HG03558 (cell line): ENCODE results near the gene KCNA5.

Source experiments
- ATAC-seq: cut with Tn5 transposase; IDR thresholded peaks from one replicate; pipeline ENCODE4 v1.9.1; 2021; ENCODE audit warnings: moderate number of reproducible peaks; ENCODE audit not compliant: unreplicated experiment; ENCODE audit errors: extremely low read depth

Gene KCNA5

DNA sequence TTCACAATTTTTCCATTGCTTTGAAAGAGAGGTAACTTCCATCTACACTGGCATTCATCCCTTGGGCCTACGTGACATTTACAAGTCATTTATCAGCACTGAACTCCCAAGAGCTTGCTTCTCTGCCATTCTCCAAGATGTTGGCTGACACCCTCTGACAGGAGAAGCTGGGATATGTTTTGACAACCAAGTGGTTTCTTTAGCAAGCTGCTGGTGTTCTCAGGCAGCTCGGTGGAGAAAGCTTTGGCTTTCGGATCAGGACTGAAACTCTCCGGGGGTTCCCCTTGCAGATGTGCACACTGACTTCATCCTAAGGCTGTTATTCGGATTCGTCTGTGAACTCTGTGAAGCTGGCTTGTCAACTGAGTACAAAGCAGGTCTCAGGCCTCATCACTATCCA is 15.7 kb downstream of the KCNA5 start:
- ATAC-seq: no peak

DNA sequence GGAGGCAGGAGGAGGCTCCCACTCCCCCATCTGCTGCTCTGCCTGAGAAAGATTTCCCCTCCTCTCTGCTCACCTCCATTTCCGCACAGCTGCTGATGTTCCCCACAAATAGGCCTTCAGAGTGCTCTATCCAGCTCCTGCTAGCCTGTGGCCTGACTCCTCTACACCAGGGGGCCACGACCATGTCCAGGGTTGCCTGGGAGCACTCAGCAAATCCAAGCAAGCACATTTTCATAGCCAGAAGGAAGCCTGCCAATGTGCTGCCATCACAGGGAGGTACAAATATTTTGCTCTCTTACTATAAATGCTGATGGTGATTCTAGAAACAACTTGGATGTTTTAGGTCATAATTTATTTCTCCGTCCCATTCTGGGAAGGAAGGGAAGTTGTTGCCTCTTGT is 17.3 kb downstream of the KCNA5 start:
- ATAC-seq: no peak

DNA sequence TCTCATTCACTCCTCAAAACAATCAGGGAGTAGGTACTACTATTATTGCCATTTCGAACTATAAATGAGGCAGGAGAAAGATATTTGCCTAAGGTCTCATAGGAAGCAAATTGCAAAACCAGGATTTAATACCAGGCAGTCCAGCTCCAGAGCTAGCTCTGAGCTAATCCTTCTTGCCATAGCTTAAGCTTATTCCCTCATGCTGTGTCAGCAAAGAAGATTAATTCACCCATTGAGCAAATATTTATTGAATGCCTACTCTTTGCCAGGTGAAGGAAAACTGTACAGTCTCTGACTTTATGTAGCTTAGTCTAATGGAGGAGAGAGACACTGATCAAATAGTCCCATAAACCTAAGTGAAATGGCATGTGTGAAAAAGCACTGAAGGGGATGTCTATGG is 19.5 kb downstream of the KCNA5 start:
- no peak for ATAC-seq

DNA sequence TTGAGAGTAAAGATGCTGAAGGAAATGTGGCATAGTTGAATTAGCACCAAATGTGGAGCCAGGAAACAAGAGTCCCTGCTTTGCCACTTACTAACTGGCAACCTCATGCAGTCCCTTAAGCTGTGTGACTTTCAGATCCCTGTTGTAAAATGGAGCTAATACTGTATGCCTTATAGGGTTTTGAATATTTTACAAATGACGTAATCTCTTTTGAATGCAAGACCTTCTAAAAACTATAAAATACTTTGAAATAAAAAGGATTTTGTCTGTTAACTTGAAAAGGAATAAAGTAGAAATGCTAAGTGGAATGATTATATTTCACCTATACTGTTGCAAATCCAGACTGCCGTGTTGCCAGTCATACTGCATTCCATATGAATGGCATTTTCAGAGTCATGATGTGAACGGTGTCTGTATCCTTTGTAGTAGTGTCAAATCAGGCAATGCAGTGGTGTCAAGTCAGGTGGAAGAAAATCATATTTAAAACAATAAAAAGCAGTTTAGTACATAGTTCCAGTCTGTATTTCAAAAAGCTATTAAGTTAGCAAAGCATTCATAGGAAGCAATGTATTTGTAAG is 21.3 kb downstream of the KCNA5 start:
- ATAC-seq: no peak

DNA sequence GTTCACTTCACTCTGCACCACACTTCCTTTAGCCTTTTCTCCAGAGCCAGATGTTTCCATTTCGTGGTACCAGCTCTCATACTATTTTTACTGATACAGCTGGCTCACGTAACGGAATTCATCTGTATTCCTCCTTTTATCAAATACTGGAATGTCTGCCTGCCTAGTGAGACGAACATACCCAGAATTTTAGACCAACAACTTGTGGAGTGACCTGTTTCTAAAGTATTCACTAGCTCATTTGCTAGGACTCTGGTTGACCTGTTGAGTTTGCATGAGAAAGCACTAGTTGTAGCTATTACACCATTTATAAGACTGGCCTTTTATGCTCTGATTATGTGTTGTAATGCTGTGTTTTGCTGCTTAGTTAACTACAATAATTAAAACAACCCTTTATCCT is 22.6 kb downstream of the KCNA5 start:
- ATAC-seq: no peak

DNA sequence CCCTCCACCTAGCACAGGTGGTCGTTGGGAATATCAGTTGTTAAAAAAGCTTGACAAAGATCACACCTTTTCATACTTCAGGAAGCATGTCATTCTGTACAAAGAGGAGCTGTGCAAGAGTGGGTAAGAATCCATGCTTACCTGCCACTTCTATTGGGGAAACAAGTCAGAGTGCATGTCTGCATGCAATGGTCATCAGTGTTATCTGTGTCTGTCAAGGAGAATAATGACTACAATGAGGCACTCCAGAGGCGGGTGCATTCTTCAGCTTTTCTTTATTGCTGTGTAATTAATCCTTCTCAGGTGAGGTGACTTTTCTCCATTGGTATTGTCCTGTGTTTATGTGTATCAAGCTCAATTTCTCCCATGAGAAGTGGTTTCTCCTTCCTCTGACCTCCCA is 24.4 kb downstream of the KCNA5 start:
- ATAC-seq: no peak

DNA sequence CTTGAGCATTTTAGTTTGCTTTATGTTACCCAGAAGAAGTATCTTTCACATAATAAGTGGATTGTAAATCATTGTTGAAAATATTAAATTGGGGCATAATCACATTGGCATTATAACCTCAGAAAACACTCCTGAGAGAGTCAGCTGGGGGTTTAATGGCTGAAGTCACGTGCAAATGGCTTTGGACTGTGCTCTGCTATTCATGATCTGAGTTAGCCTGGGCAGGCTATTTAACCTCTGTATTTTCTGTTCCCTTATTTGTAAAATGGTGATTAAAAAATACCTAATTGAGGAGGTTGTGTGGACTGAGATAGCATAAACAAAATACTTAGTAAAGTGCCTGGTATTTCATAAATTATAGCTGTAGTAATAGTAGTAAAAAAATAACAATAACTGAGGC is 24.9 kb downstream of the KCNA5 start:
- no peak for ATAC-seq

DNA sequence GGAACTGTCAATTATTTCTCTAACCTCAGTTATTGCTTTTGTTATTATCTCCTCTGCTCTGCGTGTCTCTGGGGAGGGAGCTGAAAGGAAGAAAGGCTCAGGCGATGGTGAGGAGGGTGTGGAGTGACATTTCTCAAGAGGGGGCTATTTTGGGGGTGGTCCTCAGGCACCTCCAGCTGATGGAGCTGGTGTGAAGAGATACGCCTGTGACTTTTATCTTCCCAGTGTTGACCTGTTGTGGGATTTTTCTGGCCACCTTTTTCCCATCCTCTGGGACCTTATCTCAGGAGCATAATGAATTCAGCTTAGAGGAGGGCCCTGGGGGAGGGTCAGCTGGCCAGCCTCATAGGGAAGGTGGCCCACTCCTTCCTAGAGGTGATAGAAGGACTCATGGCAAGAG is 26.4 kb downstream of the KCNA5 start:
- no peak for ATAC-seq

DNA sequence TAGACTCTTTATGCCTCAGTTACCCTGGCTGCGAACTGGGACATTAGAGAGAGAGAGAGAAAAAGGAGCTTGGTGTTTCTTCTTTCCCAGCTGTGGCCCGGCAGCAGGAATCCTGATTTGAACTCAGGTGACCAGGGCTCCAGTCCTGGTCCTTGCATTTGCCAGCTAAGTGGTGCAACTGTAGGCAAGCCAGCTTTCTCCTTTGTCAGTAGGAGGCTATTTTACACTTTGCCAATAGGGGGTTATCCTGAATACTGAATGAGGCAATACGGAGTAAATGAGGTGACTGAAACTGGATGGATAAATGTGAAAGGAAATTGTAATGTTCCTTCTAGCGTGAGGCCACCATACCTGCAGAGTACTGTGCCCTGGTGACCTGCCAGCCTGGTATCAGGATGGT is 27.8 kb downstream of the KCNA5 start:
- ATAC-seq: no peak

DNA sequence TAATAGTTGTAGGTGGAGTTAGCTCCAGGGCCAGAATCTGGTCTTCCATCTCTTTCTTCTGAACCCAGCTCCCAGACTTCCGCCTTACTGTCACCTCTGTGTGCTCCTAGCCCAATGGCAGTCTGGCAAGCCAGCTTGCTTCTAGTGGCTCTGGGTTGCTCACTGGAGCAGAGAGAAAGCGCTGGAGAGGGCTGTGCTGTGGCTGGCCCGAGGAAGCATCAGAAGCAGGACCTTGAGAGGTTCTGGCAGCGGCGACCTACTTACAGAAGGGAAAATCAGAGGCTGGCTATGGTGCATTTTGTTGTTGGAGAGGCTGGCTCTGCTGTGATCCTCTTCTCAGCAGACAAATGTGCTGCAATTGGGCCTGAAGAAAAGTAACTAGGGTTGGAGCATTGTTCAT is 28.6 kb downstream of the KCNA5 start:
- ATAC-seq: no peak

DNA sequence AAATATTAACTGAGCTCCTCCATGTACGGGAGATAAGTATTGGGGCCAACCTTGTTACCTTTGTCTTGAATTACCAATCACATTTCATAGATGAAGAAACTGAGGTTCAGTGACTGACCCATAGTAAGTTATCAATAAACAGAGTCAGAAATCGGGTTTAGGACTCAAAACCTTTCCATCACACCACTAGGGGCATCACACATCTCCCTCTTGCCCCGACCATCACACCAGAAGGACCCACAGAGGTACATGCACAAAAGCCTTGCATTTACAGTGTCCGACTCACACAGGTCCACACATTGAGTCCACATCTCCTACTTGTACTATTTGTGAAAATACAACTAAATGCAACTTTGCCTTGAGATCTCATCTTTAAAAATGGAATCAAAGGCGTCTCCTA is 29.4 kb downstream of the KCNA5 start:
- no peak for ATAC-seq

DNA sequence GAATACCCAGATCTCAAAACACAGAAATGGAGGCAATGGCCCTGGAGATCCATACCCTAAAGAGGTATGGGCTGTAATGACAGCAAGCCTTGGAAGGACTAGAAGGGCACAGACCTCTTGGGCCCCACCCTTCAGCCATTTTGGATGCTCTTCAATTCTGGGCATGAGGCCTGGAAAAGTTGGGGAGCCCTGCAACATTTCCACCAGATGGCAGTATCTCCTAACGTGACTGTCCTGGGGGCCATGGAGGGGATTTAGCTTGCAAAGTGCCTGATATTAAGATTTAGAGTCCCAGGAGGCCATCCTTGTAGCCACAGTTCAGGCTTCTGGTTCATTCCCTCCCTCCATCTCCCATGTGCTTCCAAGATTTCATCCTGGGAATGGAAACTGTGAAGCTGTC is 30.2 kb downstream of the KCNA5 start:
- ATAC-seq: no peak

DNA sequence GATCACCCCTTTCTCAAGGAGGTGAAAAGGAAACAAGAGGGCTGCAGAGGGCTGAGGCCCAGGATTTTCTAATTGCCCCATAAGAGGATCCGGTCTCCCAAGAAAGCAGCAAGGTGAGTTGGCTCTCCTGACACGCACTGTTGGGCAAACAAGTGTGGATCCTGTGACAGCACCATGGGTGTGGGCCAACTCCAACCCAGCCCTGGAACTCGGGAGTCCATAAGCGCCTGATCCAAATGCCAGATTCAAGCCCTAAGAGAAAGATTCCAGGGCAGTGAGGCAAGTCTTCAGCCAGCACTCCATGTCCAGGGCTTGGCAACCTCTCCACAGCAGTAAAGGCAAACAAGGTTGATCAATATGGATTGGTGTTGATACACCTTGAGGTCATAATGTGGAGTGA is 33.1 kb downstream of the KCNA5 start:
- no peak for ATAC-seq

DNA sequence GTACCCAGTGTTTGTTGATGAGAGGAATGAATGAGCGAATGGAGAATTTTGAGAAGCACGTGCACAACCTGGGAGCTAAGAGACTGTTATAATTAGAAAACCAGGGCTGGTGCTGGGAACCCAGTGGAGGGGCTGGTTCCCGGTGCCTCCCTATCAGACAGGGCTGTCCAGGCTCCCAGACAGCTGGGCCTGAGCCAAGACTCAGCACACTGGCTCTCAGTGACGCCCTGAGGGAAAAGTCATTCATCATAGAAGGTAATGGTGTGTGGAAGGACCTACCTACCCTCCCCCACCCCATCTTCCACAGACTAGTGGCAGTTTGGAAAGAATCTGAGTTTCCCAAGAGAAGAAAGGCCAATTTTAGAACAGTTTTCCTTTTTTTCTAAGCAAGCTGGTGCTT is 34.7 kb downstream of the KCNA5 start:
- no peak for ATAC-seq

DNA sequence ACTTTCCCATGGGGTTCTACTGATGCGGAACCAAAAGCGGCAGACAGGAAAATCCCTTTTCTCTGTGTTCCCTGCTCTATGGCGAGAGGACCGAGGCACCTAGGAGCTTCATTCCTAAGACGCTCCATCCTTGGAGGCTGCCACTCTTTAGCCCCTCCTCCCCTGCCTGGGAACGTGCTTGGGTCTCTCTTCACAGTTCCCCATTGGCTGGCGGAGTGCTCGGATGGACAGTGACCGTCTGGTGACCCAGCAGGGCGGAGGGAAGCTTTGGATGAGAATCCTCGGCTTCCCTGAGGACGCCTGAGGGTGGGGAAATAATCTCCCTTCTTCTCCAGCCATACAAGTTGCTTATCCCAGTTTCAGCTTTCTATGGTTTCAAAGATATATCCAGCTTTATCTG is 37.3 kb downstream of the KCNA5 start:
- ATAC-seq: no peak

DNA sequence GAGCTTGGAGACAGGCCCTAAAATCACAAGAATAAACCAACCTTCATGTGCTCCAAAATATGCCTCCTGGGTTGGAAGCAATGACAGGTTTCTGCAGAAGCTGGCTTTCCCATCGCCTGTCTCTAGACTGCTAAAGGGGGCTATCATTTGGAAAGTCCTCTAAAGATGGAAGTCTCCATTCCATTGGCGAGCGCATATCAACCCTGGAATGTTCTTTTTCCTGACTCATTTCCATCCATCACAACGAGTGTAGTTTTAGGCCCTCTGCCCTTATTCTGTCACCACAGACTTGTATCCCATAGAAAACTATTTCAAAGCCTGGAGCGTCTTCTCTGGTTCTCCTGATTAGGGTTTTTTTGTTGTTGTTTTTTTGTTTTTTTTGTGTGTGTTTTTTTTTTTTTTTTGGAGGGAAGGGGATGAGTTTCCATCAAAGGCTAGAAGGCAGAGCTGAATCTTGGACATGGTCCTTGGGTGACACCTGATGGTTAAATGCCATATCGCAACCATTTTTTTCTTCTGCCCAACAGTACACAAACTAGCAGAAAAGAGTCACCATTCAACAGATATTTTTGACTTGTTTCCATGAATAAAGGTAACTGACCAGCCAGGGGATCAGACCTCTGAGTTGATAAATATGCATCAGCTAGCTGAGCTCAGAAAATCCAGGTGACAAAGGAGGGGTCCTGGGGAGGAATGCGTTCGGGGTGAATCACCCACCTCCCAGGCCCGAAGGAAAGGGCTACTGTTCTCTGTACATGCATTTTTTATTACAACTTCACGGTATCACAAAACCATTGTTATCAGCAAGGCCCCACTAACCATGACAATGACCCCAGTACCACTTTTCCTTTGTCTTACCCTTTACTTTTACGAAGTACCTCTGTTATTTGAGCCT is 40.5 kb downstream of the KCNA5 start:
- no peak for ATAC-seq

DNA sequence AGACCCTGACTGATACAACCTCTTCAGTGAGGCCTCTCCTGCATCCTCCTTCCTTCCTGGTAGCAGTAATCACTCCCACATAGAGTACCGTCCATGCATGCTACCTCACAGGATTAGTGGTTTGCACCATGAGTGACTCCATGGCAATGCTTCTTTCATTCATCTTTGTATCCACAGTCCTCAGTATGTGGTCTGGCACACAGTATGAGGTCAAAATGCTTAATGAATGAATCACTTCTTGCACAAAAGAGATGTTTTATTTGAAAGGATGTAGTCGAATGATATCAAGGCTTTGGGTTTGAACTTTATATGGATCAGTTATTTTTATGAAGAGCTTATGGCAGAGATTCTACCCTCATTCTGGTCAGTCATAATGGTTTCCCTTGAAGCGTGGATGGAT is 42.2 kb downstream of the KCNA5 start:
- ATAC-seq: no peak

DNA sequence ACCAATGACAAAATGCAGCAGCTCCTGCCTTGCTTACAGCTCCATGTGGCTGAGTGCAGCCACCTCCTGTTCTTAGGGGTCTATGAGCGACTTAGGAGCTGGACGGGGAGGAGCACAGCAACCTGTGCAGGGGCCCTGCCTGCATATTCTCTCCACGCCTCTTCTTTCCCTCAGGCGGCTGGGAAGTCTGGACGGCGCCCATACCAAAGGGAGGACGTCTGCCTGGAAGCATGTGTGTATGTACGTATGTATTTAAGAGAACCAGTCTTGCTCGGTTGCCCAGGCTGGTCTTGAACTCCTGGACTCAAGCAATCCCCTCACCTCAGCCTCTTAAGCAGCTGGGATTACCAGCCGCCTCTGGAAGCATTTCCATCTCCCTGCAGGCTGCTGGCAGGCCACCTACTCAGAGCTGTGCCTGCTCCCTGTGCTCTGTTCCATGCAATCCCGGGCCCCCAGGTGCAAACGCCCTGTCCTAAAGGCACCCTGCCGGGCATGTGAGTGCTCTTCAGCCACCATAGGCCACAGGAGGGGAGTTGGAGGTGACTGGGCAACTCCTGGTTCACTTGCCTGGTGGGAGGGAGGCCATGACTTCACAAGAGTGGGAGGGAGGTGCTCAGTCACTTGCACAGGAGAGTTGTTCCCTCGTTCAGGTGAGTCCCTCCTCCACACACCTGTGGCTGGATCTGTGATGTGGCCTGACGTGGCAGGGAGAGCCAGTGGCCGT is 44.3 kb downstream of the KCNA5 start:
- ATAC-seq: no peak

DNA sequence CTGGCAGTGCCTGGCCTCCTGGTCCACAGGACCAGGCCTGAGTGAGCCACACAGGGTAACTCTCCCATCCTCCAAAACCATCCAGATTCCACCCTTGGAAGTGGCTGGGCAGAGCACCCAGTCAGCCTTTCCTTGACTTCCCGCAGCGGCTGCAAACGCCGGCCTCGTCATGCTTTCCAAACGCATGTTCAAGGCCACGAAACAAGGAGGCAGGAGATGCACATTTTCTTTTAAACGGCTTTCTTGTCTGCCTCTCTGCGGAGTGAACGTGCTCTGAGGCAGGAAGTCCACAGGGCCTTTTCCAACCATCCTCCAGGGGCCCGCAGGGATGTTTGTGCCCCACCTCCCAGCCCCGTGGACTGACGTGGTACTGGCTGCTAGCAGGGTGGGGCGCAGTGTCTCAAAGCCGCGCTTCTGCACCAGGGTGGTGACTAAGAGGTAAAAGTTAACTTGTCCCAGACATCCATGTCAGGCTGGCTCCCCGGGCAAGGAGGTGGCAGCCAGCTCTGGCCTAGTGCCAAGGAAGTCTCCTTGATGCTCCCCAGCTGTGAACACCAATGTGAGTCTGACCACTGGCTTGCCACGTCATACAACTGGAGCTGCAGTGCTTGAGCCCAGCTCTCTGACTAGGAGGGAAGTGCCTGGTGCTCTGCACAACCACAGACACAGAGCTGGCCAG is 45.0 kb downstream of the KCNA5 start:
- no peak for ATAC-seq

DNA sequence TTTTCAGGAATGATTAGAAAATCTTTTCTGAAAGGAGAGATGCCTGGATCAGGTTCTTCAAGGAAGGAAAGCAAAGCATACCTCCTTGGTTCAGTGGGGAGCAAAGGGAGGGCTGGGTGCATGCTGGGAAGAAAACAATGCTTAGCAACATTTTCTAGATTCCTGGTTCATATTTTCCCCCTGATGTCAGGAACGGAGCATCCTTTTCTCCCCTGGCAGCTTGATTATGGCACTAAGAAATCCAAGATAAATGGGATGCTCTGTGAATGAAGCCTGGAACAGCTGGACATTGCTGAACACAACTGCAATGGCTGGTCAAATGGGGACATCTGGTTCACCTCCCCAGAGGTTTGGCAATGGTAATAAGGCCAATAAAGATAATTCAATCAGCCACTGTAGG is 50.9 kb downstream of the KCNA5 start:
- ATAC-seq: no peak

DNA sequence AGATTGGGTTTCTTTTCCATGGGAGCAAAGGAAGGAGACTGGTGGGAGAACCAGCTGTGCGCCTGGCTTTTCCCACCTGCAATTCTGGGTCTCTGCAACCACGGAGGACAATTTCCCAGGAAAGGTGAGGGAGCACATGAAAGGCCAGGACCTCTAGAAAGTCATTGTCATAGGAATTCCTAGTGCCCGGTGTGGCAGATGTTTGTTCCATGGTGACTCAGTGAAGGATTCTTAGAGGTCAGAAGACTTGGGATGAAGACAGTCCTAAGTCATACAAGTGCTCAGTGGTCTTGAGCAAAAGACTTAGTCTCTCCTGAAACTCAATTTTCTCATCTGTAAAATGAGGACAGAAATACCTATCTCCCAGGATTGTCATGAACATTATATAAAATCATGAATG is 51.3 kb downstream of the KCNA5 start:
- ATAC-seq: no peak
